Heart right ventricle (tissue), 16 donors: ENCODE measurements around the gene MZT2A. TPM values are rescaled to one million over a fixed set of nuclear protein-coding genes. Genes with fewer than 3 reads are reported as not detected.
A peak's percentile ranks its signal among the peaks of the same experiment; 100 is the strongest.
"Not testable (repeated sequence)": the region's sequence is repeated elsewhere in the genome, so short reads cannot be mapped to it uniquely, and the experiment has no call there.

ENCODE experiments used
- ATAC-seq, 8 donors: fragments of 200-7000 bp; cut with Tn5 transposase; one replicate each; pipeline ENCODE4 v1.9.1; 2020; ENCODE audit warnings: mild to moderate bottlenecking in 8 of 8, moderate library complexity in 8 of 8, moderate number of reproducible peaks in 1 of 8
- DNase-seq, 2 donors: peaks; one replicate each; pipeline ENCODE4 v3.0.0-alpha.2; 2020
- H3K27ac ChIP-seq, 10 donors: fragments of 200-600 bp; sonication (generic) in 2 of 10; one replicate each; pipeline versions ENCODE4 v1.5.0 to v1.8.0; 2020 to 2022; ENCODE audit warnings: mild to moderate bottlenecking in 3 of 10
- H3K27me3 ChIP-seq, 7 donors: fragments of 200-600 bp; one replicate each; pipeline ENCODE4 v1.8.0; 2021 to 2022; ENCODE audit warnings: mild to moderate bottlenecking in 2 of 7
- H3K36me3 ChIP-seq, 9 donors: fragments of 200-600 bp; sonication (generic) in 1 of 9; one replicate each; pipeline versions ENCODE4 v1.5.0 to v1.8.0; 2020 to 2022; ENCODE audit warnings: mild to moderate bottlenecking in 2 of 9
- H3K4me1 ChIP-seq, 9 donors: fragments of 200-600 bp; sonication (generic) in 1 of 9; one replicate each; pipeline versions ENCODE4 v1.5.0 to v1.8.0; 2020 to 2022; ENCODE audit warnings: mild to moderate bottlenecking in 4 of 9
- H3K4me3 ChIP-seq, 10 donors: fragments of 200-600 bp; sonication (generic) in 2 of 10; one replicate each; pipeline versions ENCODE4 v1.5.0 to v1.8.0; 2020 to 2022; ENCODE audit warnings: mild to moderate bottlenecking in 7 of 10, moderate library complexity in 2 of 10
- H3K9me3 ChIP-seq, 11 donors: fragments of 200-600 bp in 10 of 11; sonication (generic) in 2 of 11; one replicate each; pipeline versions ENCODE4 v1.5.0 to v1.8.0; 2013 to 2022; ENCODE audit warnings: mild to moderate bottlenecking in 2 of 11, control low read depth in 1 of 11, moderate library complexity in 1 of 11
- CTCF ChIP-seq, 9 donors: fragments of 200-600 bp; sonication (generic) in 2 of 9; IDR thresholded peaks; one replicate each; pipeline versions ENCODE4 v1.5.0 to v1.8.0; 2021 to 2022; ENCODE audit warnings: antibody characterized with exemption in 9 of 9, mild to moderate bottlenecking in 5 of 9, moderate library complexity in 1 of 9
- WGBS, 2 donors: extraction: QIAGEN DNeasy Blood & Tissue Kit; methylation state at CpG; one replicate each; pipeline ENCODE4 v1.1.7; 2013; ENCODE audit warnings: inconsistent platforms in 1 of 2; 5-methylcytosine and 5-hydroxymethylcytosine counted together
- intact Hi-C, 10 donors: fragments of 100-400 bp; cut with DNase I; formaldehyde crosslinking; loops; one replicate each; pipeline versions ENCODE4 v1.11.1 to v1.14.2; 2022
- polyA plus RNA-seq, 2 donors: library from polyadenylated mRNA; stranded (reverse); fragments of 200-250 nt; gene quantifications; one replicate each; pipeline ENCODE4 v1.2.3, GENCODE V29; 2013
- total RNA-seq, 10 donors: library from RNA; stranded (reverse); fragmentation: NEBNext Ultra II Directional in 3 of 10; extraction: Animal tissue kit (Norgen Biotek cat#: 25700) in 3 of 10; gene quantifications; one replicate each; pipeline versions ENCODE4 v1.2.1 to v1.2.4, GENCODE V29; 2021 to 2023
- donor health status: Arrhythmogenic right ventricular cardiomyopathy.
- donor health status: ischemic (EF 13 %, LVEDD 7.1; RV severe dilation, severe dysfunction).
- donor health status: healthy with polysubstance abuse.
- donor health status: DM: no; HTN: yes; CAD: no.
- donor health status: DM: no; HTN: no; CAD: no.
- donor health status: ischemic (EF 25% LVEDD 6.9; RV normal size, moderate dysfunction).
- donor health status: ischemic (EF 25% LVEDD 5.7; RV mildly dilated, moderate dysfunction).
- donor health status: healthy.
- donor health status: DM: yes; HTN: yes; CAD: no.
- donor health status: Ischemic cardiomyopathy.
- donor health status: ischemic (EF 35%, LVEDD 5.7; RV mildly dilated, moderate dysfunction).
- donor health status: nonischemic (EF 11% LVEDD 7.7; RV severe dilation, severe dysfunction).
- donor health status: DM: yes; HTN: yes; CAD: no.
- donor health status: PGD.
- donor health status: ischemic (EF 29% LVEDD 5.4; RV normal size, mild dysfunction).
- donor health status: nonischemic (EF 23%, LVEDD 6.1; RV moderate dilation, normal function).

The MZT2A gene
- total and polyA plus RNA-seq, 12 donors: 114 to 674 (median 221) TPM

GRCh38 chr2:131511291-131511968 is 19.2 kb upstream of the MZT2A start:
- H3K4me1 ChIP-seq, H3K27me3 ChIP-seq, H3K4me3 ChIP-seq, DNase-seq, H3K27ac ChIP-seq, H3K9me3 ChIP-seq: not testable (repeated sequence)
- WGBS, 2 donors: 67 to 83% methylated on average over 21 to 22 of the region's 22 CpGs
- peaks cover 0 to 80% (median 33%) of the 10 kb centered on the region in 9 donors for H3K36me3 ChIP-seq
- ATAC-seq: peak in 7 of 8 donors; percentile 9 to 73 (median 57)
- peak in 1 of 9 donors; percentile 15 for TF ChIP-seq CTCF (IDR thresholded peaks at IDR 0.05)
- intact Hi-C loops: loop anchor here in 3 of 10 donors (10.0 kb wide), 1 partner anchor 97 kb away; no protein-coding TSS in a partner anchor

- WGBS, 2 donors: 75 to 86% methylated on average over 9 of the region's 9 CpGs
- Histone ChIP-seq H3K4me3 (no peak overlapping the region), H3K27me3 (no peaks in the 10 kb centered on the region), H3K9me3 (no peaks in the 10 kb centered on the region), H3K36me3 (peaks cover 0 to 90% (median 38%) of the 10 kb centered on the region in 9 donors), H3K27ac (no peak overlapping the region), H3K4me1 (no peaks in the 10 kb centered on the region)
- intact Hi-C loops: loop anchor here in 3 of 10 donors (10.0 kb wide), 1 partner anchor 95 kb away; no protein-coding TSS in a partner anchor
- ATAC-seq: no peak
- no peak for DNase-seq
- no peak for TF ChIP-seq CTCF (IDR thresholded peaks at IDR 0.05)
Measured at GRCh38 chr2:131509615-131510014, 17.4 kb upstream of the MZT2A start.

- H3K4me1 ChIP-seq, intact Hi-C loops, H3K27me3 ChIP-seq, ATAC-seq, H3K4me3 ChIP-seq, DNase-seq, H3K9me3 ChIP-seq, H3K27ac ChIP-seq: not testable (repeated sequence)
- WGBS, 2 donors: 91 to 92% methylated on average over 7 of the region's 7 CpGs
- peaks cover 0 to 100% (median 60%) of the 10 kb centered on the region in 9 donors for H3K36me3 ChIP-seq
Measured at GRCh38 chr2:131504082-131504750, 12.0 kb upstream of the MZT2A start.

- H3K27me3 ChIP-seq, intact Hi-C loops, H3K4me1 ChIP-seq, H3K27ac ChIP-seq, DNase-seq, ATAC-seq, H3K9me3 ChIP-seq, H3K4me3 ChIP-seq: not testable (repeated sequence)
- WGBS, 2 donors: 97 to 99% methylated on average over 4 of the region's 4 CpGs
- H3K36me3 ChIP-seq: peaks cover 0 to 100% (median 56%) of the 10 kb centered on the region in 9 donors
Measured at GRCh38 chr2:131503587-131503986, 11.4 kb upstream of the MZT2A start.

GRCh38 chr2:131498321-131498973 is 6.2 kb upstream of the MZT2A start:
- not testable (repeated sequence) for H3K27me3 ChIP-seq, H3K9me3 ChIP-seq, H3K4me3 ChIP-seq
- 47 to 69% methylated on average over 8 of the region's 8 CpGs for WGBS, 2 donors
- intact Hi-C loops: loop anchor here in 2 of 10 donors (10.0 kb wide), 2 partner anchors 84 to 176 kb away; no protein-coding TSS in a partner anchor
- H3K4me1 ChIP-seq: peaks cover 3 to 51% (median 27%) of the 10 kb centered on the region in 9 donors
- H3K27ac ChIP-seq: peak overlapping the region in 8 of 10 donors; percentile 28 to 69 (median 61)
- H3K36me3 ChIP-seq: peaks cover 0 to 66% (median 24%) of the 10 kb centered on the region in 9 donors
- peak in 1 of 2 donors; percentile 34 for DNase-seq
- ATAC-seq: peak; percentile 53 to 93 (median 86)

- ATAC-seq, H3K27ac ChIP-seq, DNase-seq, H3K9me3 ChIP-seq, H3K4me3 ChIP-seq, H3K27me3 ChIP-seq: not testable (repeated sequence)
- 78 to 90% methylated on average over 1 of the region's 1 CpG for WGBS, 2 donors
- Histone ChIP-seq H3K36me3 (peaks cover 0 to 37% (median 6%) of the 10 kb centered on the region in 9 donors), H3K4me1 (peaks cover 3 to 61% (median 35%) of the 10 kb centered on the region in 9 donors)
- intact Hi-C loops: loop anchor here in 2 of 10 donors (10.0 kb wide), 2 partner anchors 81 to 179 kb away; no protein-coding TSS in a partner anchor
Measured at GRCh38 chr2:131495506-131495905, 3.3 kb upstream of the MZT2A start.
